Tibial nerve (tissue), 4 donors: ENCODE data around the gene MYB. TPM values are rescaled to one million over a fixed set of nuclear protein-coding genes. Genes with fewer than 3 reads are reported as not detected.
"Not testable (repeated sequence)": the region's sequence is repeated elsewhere in the genome, so short reads cannot be mapped to it uniquely, and the experiment has no call there.

Source experiments
- DNase-seq, 2 donors: peaks; one replicate each; pipeline ENCODE4 v3.0.0-alpha.2; 2019; ENCODE audit warnings: low spot score in 2 of 2
- H3K27ac ChIP-seq, 4 donors: fragments of 200-600 bp; sonication (generic) in 3 of 4; one replicate each; pipeline ENCODE4 v1.5.1; 2017 to 2019; ENCODE audit warnings: mild to moderate bottlenecking in 1 of 4
- H3K27me3 ChIP-seq, 2 donors: fragments of 200-600 bp; sonication (generic) in 1 of 2; one replicate each; pipeline versions ENCODE4 v1.5.1 to v1.6.0; 2017 to 2019
- H3K36me3 ChIP-seq, 3 donors: fragments of 200-600 bp; sonication (generic); one replicate each; pipeline ENCODE4 v1.5.1; 2018 to 2019
- H3K4me1 ChIP-seq, 4 donors: fragments of 200-600 bp; sonication (generic) in 3 of 4; one replicate each; pipeline ENCODE4 v1.5.1; 2017 to 2019
- H3K4me3 ChIP-seq, 4 donors: fragments of 200-600 bp; sonication (generic) in 3 of 4; one replicate each; pipeline ENCODE4 v1.5.1; 2017 to 2019; ENCODE audit warnings: mild to moderate bottlenecking in 1 of 4, moderate library complexity in 1 of 4
- H3K9me3 ChIP-seq, 4 donors: fragments of 200-600 bp; sonication (generic) in 3 of 4; one replicate each; pipeline ENCODE4 v1.5.1; 2017 to 2019
- CTCF ChIP-seq, 5 experiments: fragments of 200-600 bp in 3 of 5; fragments of 450-650 bp in 2 of 5; sonication (generic) in 3 of 5; IDR thresholded peaks; one replicate each; pipeline ENCODE4 v1.5.1; 2016 to 2019; ENCODE audit warnings: antibody characterized with exemption in 5 of 5, mild to moderate bottlenecking in 3 of 5, moderate library complexity in 2 of 5
- EP300 ChIP-seq, 2 donors: sonication (generic); formaldehyde crosslinking; IDR thresholded peaks; one replicate each; pipeline ENCODE4 v1.6.1; 2017; ENCODE audit warnings: antibody characterized with exemption in 2 of 2, mild to moderate bottlenecking in 1 of 2
- POLR2A ChIP-seq, 2 donors: fragments of 450-650 bp; IDR thresholded peaks; one replicate each; pipeline ENCODE4 v1.6.1; 2017; ENCODE audit warnings: antibody characterized with exemption in 2 of 2, mild to moderate bottlenecking in 2 of 2, moderate library complexity in 2 of 2
- WGBS, 2 donors: methylation state at CpG; one replicate each; pipeline ENCODE4 v1.1.5; 2018; 5-methylcytosine and 5-hydroxymethylcytosine counted together
- total RNA-seq, 4 donors: library from RNA; depleted of rRNA; stranded (reverse); fragments of >200 nt; gene quantifications; one replicate each; pipeline ENCODE4 v1.1.0, GENCODE V29; 2016

Gene MYB
- total RNA-seq, 4 donors from 2014 or later: 0.63 to 1.2 (median 0.83) TPM

GRCh38 chr6:135159531-135159930, 21.6 kb upstream of the MYB start:
- 55 to 63% methylated on average over 3 of the region's 3 CpGs for WGBS, 2 donors
- Histone ChIP-seq H3K4me3 (no peak overlapping the region), H3K36me3 (no peaks in the 10 kb centered on the region), H3K4me1 (no peaks in the 10 kb centered on the region), H3K27me3 (no peaks in the 10 kb centered on the region), H3K9me3 (no peaks in the 10 kb centered on the region), H3K27ac (no peak overlapping the region)
- DNase-seq: no peak
- TF ChIP-seq CTCF (IDR thresholded peaks at IDR 0.05) (no peak), EP300 (IDR thresholded peaks at IDR 0.05) (no peak), POLR2A (IDR thresholded peaks at IDR 0.05) (no peak)

- Histone ChIP-seq H3K4me1 (no peaks in the 10 kb centered on the region), H3K27ac (no peak overlapping the region)
Measured at GRCh38 chr6:135161411-135162395, 19.4 kb upstream of the MYB start.

GRCh38 chr6:135162678-135163439, 18.2 kb upstream of the MYB start:
- Histone ChIP-seq H3K27ac (no peak overlapping the region), H3K9me3 (no peaks in the 10 kb centered on the region), H3K36me3 (no peaks in the 10 kb centered on the region), H3K27me3 (no peaks in the 10 kb centered on the region), H3K4me3 (no peak overlapping the region), H3K4me1 (no peaks in the 10 kb centered on the region)
- TF ChIP-seq EP300 (IDR thresholded peaks at IDR 0.05): no peak
- TF ChIP-seq CTCF (IDR thresholded peaks at IDR 0.05): peak in 3 of 5 experiments; percentile 25 to 64 (median 46)
- DNase-seq: no peak
- WGBS, 2 donors: 38 to 47% methylated on average over 10 of the region's 10 CpGs

More at GRCh38 chr6:135161411-135162395, 19.4 kb upstream of the MYB start:
- H3K9me3 ChIP-seq: no peaks in the 10 kb centered on the region
- no peak for DNase-seq
- TF ChIP-seq POLR2A (IDR thresholded peaks at IDR 0.05): no peak
- no peak for TF ChIP-seq CTCF (IDR thresholded peaks at IDR 0.05)
- TF ChIP-seq EP300 (IDR thresholded peaks at IDR 0.05): no peak
- 83 to 89% methylated on average over 3 of the region's 3 CpGs for WGBS, 2 donors
- H3K4me3 ChIP-seq: no peak overlapping the region
- H3K36me3 ChIP-seq: no peaks in the 10 kb centered on the region
- H3K27me3 ChIP-seq: no peaks in the 10 kb centered on the region

GRCh38 chr6:135163440-135163738, 17.7 kb upstream of the MYB start:
- Histone ChIP-seq H3K4me1 (no peaks in the 10 kb centered on the region), H3K27ac (no peak overlapping the region), H3K9me3 (no peaks in the 10 kb centered on the region), H3K4me3 (no peak overlapping the region), H3K36me3 (no peaks in the 10 kb centered on the region), H3K27me3 (no peaks in the 10 kb centered on the region)
- DNase-seq: no peak
- WGBS, 2 donors: 85 to 87% methylated on average over 3 of the region's 3 CpGs
- no peak for TF ChIP-seq POLR2A (IDR thresholded peaks at IDR 0.05)
- TF ChIP-seq CTCF (IDR thresholded peaks at IDR 0.05): no peak
- TF ChIP-seq EP300 (IDR thresholded peaks at IDR 0.05): no peak

GRCh38 chr6:135164387-135164786, 16.7 kb upstream of the MYB start:
- not testable (repeated sequence) for H3K4me1 ChIP-seq, H3K9me3 ChIP-seq, H3K36me3 ChIP-seq, H3K27ac ChIP-seq, DNase-seq, H3K27me3 ChIP-seq, H3K4me3 ChIP-seq
- 92 to 95% methylated on average over 6 of the region's 6 CpGs for WGBS, 2 donors
